GM19397 (cell line): ENCODE measurements around the gene PI4KA.

ENCODE experiments used
- ATAC-seq: cut with Tn5 transposase; IDR thresholded peaks from one replicate; pipeline ENCODE4 v1.9.1; 2021; ENCODE audit warnings: mild to moderate bottlenecking, moderate library complexity; ENCODE audit not compliant: unreplicated experiment

Gene PI4KA

DNA sequence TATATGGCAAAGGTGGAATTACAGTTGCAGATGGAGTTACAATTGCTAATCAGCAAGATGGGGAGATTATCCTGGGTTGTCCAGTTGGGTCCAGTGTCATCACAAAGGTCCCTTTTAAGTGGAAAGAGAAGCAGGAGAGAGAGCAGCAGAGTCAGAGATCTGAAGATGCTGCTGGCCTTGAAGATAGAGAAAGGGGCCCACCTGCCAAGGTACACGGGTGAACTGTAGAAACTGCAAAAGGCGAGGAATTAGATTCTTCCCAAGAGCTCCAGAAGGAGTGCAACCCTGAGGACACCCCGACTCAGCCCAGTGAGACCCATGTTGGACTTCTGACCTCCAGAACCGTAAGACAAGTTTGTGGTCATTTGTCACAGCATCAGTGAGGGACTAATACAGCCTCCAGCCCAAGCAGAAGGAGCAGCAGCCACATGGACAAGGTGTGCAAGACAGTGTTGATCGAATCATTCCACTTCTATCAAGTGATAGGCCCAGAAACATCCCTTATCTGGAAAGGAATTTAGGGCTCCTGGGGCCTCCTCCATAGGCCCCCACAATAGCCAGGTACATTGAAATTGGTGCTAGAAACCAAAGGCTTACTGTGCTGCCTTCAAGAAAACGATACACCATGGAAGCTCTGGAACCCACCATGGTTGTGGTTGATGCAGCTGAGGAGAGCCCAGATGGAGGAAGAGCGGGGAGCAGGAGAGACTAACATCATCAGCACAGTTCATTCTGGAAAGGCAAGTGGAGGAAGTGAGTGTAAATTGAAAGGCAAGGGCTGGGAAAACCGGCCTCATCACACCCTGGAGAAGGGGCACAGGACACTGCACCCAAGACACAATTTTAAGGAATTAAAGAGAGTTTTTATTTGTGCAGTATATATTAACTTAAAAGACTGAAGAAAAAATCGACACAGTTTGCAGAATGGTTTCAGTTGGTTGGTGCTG lies 23.5 kb upstream of the PI4KA start:
- no peak for ATAC-seq

GRCh38 chr22:20881231-20881630 lies 22.6 kb upstream of the PI4KA start:
- ATAC-seq, result no peak

DNA sequence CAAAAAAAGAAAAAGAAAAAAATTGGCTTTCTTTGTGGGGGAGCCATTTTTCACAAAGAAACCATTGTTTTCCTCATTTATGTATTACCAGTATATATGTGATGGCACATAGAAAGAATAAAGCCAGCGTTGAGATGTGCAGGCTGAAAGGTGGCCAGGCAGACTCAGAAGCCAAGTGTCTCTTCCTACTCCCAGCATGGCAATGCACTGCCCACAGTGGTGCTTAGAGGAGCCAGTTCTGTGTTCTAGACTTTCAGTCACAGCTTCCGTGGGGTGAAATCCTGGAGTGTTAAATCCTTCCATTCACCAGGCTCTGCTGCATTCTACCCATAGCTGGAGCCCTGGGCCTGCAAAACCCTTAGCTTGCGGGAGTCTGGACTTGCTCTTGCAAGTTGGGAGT lies 19.1 kb upstream of the PI4KA start:
- ATAC-seq, result no peak

DNA sequence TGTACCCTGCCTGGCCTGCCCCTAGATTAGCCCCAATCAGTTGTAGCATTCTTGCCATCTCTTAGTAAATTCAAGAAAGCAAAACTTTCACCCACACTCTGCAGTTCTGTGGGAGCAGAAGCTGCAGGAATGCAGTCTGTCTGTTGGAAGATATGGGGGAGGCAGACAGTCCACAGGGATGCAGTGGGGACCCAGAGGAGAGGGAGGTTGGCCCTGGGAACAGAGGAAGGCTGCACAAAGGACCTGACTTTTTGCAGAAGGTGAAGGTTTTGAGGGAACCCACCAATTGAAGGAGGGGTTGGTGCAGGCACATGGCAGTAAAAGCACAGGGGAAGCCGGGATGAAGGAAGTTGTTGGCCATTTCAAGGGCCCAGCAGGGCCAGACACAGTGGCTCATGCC lies 16.7 kb upstream of the PI4KA start:
- no peak for ATAC-seq

DNA sequence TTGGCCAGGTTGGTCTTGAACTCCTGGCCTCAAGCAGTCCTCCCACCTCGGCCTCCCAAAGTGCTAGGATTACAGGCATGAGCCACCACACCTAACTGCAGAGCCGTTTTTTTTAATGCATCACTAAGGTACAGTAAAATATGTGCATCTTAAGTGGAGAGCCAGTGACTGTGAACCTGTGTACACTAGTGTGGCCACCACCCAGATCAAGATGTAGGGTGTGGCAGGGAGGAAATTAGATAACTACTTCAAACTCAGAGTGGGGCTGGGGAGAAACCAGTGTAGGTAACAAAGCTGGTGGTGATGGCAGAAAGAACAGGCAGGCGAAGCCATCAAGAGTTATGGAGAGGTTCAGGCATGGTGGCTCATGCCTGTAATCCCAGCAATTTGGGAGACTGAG lies 14.6 kb upstream of the PI4KA start:
- ATAC-seq, result no peak

- ATAC-seq, result no peak
These were observed 10.6 kb upstream of the PI4KA start for GRCh38 chr22:20869234-20869633.

GRCh38 chr22:20868025-20868962 lies 9.7 kb upstream of the PI4KA start:
- no peak for ATAC-seq

DNA sequence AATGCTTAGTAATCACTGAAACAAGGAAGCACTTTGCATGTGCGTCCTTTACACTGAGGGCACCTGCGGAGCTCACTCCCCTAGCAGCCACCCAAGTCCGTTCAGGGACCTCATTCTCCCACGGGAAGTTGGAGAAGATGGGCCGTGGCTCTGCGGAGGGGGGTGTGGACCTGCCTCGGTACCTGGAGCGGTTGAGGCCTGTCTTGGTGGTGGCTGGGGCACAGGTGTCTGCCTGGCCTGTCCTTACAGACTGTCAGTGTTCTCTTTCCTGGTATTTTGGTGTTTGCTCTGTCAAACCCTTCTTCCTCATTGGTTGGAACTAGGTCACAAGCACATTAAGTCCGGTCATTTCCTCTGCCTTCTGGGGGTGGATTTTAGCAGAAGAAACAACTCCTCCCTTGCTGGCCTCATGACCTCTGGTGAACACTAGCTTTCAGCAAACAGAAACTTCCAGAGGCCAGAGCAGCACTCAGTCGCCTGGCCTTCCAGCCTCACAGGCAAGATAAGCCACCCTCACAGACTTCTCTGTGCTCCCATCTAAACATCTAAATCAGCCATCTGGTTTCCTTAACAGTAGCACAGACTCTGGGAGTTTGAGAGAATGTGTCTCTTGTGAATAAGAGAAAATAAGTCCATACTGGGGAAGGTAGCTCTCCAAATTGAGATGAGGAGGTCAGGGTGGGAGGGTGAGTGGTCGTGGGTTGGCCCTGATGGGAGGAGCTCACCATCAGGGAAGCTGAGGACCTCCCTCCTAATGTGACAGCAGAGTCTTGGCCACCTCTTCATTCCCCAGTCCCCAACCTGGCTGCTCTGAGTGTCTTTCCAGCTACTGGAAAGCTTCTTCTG lies 8.8 kb upstream of the PI4KA start:
- ATAC-seq, result no peak

GRCh38 chr22:20866736-20867135 lies 8.1 kb upstream of the PI4KA start:
- ATAC-seq, result no peak

- ATAC-seq, result no peak
These were observed 7.3 kb upstream of the PI4KA start for GRCh38 chr22:20865875-20866445.

DNA sequence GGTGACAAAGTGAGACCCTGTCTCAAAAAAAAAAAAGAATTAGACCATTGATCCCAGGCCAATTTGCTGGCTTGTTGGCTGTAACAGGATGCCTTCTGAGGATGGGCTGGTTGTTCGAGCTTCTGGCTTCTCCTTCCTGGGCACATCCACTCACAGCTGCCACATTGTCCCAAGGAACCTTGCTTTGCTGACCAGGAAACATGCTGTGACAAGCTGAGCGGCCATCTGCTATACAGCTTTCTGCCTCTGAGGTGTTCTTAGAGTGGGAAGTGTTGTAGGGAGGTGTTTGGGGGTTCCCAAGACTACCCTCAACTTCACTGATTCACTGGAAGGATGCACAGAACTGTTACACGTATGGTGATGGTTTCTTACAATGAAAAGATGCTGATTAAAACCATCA lies 6.7 kb upstream of the PI4KA start:
- no peak for ATAC-seq

- no peak for ATAC-seq
These were observed 5.7 kb upstream of the PI4KA start for GRCh38 chr22:20864186-20864908.

DNA sequence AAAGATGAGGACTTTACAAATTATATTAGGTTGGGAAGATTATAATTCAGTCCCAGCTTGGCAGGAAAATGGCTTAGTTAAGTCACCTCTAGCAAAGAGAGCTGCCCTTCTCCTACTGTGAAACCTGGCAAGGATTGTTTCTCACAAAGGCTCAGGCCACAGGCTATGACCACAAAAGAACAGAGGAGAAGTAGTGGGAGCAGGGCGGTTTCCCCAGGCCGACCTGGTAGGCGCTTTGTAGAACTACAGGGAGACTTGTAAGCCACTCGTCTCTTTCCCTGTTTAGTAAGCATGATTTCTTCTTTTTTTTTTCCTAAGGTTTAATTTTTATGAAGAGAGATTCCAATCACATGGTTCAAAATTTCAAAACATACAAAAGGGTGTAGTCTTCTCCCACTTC lies 4.8 kb upstream of the PI4KA start:
- ATAC-seq, result no peak

GRCh38 chr22:20862540-20862939 lies 3.9 kb upstream of the PI4KA start:
- no peak for ATAC-seq

- ATAC-seq, result no peak
These were observed 1.0 kb upstream of the PI4KA start for GRCh38 chr22:20859615-20860014.

DNA sequence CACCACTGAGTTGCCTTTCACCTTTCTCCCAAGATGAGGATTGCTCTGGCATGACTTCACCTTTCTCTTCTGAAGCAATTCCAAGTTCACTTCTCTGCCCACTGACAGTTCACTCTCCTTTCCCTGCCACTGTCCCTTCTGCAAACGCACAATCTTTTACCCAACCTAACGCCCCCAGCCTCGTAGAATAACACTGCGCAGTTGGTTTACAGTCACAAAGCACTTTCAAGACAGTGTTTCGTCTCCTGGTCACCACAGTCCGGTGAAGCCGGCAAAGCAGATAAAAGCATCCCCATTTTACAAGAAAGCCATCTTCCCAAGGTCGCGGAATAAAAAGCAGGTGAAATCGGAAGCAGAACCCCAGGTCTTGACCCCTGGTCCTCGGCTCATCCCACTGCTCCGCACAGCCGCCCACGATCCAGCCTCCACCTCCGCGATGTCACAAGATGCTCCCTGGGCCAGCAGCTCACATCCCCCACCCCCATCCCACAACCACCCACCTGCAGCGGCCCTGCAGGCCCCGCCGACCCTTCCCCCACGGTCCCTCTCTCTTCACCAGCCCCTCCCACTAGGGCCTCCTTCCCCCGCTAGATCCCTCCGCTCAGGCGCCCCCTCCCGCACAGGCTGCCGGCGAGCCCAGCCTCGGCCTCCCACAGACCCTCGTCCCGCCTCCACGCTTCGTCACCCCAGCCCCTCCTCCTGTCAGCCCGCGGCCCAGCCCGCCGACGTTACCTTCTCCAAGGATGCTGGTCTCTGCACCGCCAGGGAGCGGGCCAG lies 585 bp downstream of the PI4KA start:
- ATAC-seq, result peak; percentile 44

GRCh38 chr22:20857247-20857643 lies 1.4 kb downstream of the PI4KA start:
- no peak for ATAC-seq

- ATAC-seq, result no peak
These were observed 5.4 kb downstream of the PI4KA start for GRCh38 chr22:20853236-20853660.

DNA sequence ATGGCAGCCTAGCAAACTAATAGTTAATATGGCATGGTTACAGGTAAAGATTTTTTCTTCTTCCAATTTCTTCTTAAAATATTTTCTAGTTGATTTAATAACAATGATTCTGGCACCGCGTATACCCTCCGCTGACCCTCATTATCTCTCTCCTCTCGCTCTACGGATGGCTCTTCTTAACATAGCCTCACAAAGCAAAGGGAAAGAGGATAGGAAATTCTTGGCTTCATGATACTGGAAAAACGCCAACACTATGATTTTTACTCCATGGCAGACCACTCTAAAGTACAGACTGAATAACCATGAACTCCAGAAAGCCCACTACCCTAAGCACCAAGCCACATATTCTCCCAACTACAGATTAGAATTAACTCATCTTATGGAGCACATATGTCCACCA lies 6.1 kb downstream of the PI4KA start:
- no peak for ATAC-seq
